Measurements from ENCODE around the gene PAX7.
"Not testable (repeated sequence)": the region's sequence is repeated elsewhere in the genome, so short reads cannot be mapped to it uniquely, and the experiment has no call there.

The PAX7 gene

GRCh38 chr1:18661404-18662285 is 31.0 kb downstream of the PAX7 start:
- DNase-seq (ENCODE audit: low spot score) = no peak

GRCh38 chr1:18662286-18662639 is 31.6 kb downstream of the PAX7 start:
- DNase-seq (ENCODE audit: low spot score) = no peak

- no peak for DNase-seq (ENCODE audit: low spot score)
Observed at GRCh38 chr1:18666317-18666920, 35.8 kb downstream of the PAX7 start.

- no peak for DNase-seq (ENCODE audit: low spot score)
Observed at GRCh38 chr1:18667333-18667732, 36.7 kb downstream of the PAX7 start.

GRCh38 chr1:18668046-18668445 is 37.4 kb downstream of the PAX7 start:
- no peak for DNase-seq (ENCODE audit: low spot score)

- no peak for DNase-seq (ENCODE audit: low spot score)
Observed at GRCh38 chr1:18668750-18669404, 38.2 kb downstream of the PAX7 start.

- DNase-seq (ENCODE audit: low spot score) = no peak
Observed at GRCh38 chr1:18670121-18670867, 39.6 kb downstream of the PAX7 start.

GRCh38 chr1:18670868-18671225 is 40.2 kb downstream of the PAX7 start:
- no peak for DNase-seq (ENCODE audit: low spot score)

GRCh38 chr1:18673976-18674375 is 43.3 kb downstream of the PAX7 start:
- DNase-seq (ENCODE audit: low spot score) = no peak

- no peak for DNase-seq (ENCODE audit: low spot score)
Observed at GRCh38 chr1:18676332-18676781, 45.7 kb downstream of the PAX7 start.

- peak; percentile 72 for DNase-seq (ENCODE audit: low spot score)
Observed at GRCh38 chr1:18681423-18681835, 50.8 kb downstream of the PAX7 start.

- no peak for DNase-seq (ENCODE audit: low spot score)
Observed at GRCh38 chr1:18682375-18682774, 51.7 kb downstream of the PAX7 start.

- DNase-seq (ENCODE audit: low spot score) = no peak
Observed at GRCh38 chr1:18684303-18684702, 53.7 kb downstream of the PAX7 start.

- no peak for DNase-seq (ENCODE audit: low spot score)
Observed at GRCh38 chr1:18686540-18686939, 55.9 kb downstream of the PAX7 start.

GRCh38 chr1:18687273-18687672 is 56.6 kb downstream of the PAX7 start:
- DNase-seq (ENCODE audit: low spot score) = no peak

GRCh38 chr1:18691648-18692047 is 61.0 kb downstream of the PAX7 start:
- DNase-seq (ENCODE audit: low spot score) = no peak

- no peak for DNase-seq (ENCODE audit: low spot score)
Observed at GRCh38 chr1:18693256-18694098, 62.8 kb downstream of the PAX7 start.

GRCh38 chr1:18694289-18694688 is 63.6 kb downstream of the PAX7 start:
- not testable (repeated sequence) for DNase-seq (ENCODE audit: low spot score)

GRCh38 chr1:18697541-18697940 is 66.9 kb downstream of the PAX7 start:
- no peak for DNase-seq (ENCODE audit: low spot score)

GRCh38 chr1:18700530-18700929 is 69.9 kb downstream of the PAX7 start:
- no peak for DNase-seq (ENCODE audit: low spot score)

- DNase-seq (ENCODE audit: low spot score) = no peak
Observed at GRCh38 chr1:18701183-18701582, 70.5 kb downstream of the PAX7 start.

Measured in AG20443 (cell line).